HCEC 1CT (cell line): ENCODE results near the gene ANKS1B.

ENCODE experiments used
- DNase-seq: peaks from one replicate; pipeline ENCODE4 v3.0.0-alpha.2; 2017

ANKS1B gene

GRCh38 chr12:98786653-98787052, 1198.1 kb downstream of the ANKS1B start:
- no peak for DNase-seq

- DNase-seq: no peak
Measured at GRCh38 chr12:98783420-98783819, 1201.3 kb downstream of the ANKS1B start.

- DNase-seq: no peak
Measured at GRCh38 chr12:98780261-98780660, 1204.5 kb downstream of the ANKS1B start.

GRCh38 chr12:98772818-98773217, 1211.9 kb downstream of the ANKS1B start:
- DNase-seq: no peak

GRCh38 chr12:98771811-98772752, 1212.7 kb downstream of the ANKS1B start:
- no peak for DNase-seq

GRCh38 chr12:98770230-98770629, 1214.5 kb downstream of the ANKS1B start:
- DNase-seq: no peak

GRCh38 chr12:98769068-98769467, 1215.7 kb downstream of the ANKS1B start:
- no peak for DNase-seq

GRCh38 chr12:98767248-98767647, 1217.5 kb downstream of the ANKS1B start:
- DNase-seq: no peak

GRCh38 chr12:98763656-98764055, 1221.1 kb downstream of the ANKS1B start:
- no peak for DNase-seq

- DNase-seq: no peak
Measured at GRCh38 chr12:98758331-98758730, 1226.4 kb downstream of the ANKS1B start.

GRCh38 chr12:98757455-98757854, 1227.3 kb downstream of the ANKS1B start:
- no peak for DNase-seq

GRCh38 chr12:98755855-98756254, 1228.9 kb downstream of the ANKS1B start:
- DNase-seq: peak; percentile 65

- peak; percentile 37 for DNase-seq
Measured at GRCh38 chr12:98754095-98754494, 1230.6 kb downstream of the ANKS1B start.

GRCh38 chr12:98752726-98753125, 1232.0 kb downstream of the ANKS1B start:
- no peak for DNase-seq

GRCh38 chr12:98751580-98752115, 1233.1 kb downstream of the ANKS1B start:
- DNase-seq: no peak

- no peak for DNase-seq
Measured at GRCh38 chr12:98750511-98750910, 1234.2 kb downstream of the ANKS1B start.

GRCh38 chr12:98748463-98748862, 1236.3 kb downstream of the ANKS1B start:
- no peak for DNase-seq

GRCh38 chr12:98745578-98746391, 1239.0 kb downstream of the ANKS1B start:
- no peak for DNase-seq

- DNase-seq: no peak
Measured at GRCh38 chr12:98744680-98745079, 1240.1 kb downstream of the ANKS1B start.

GRCh38 chr12:98743362-98743953, 1241.3 kb downstream of the ANKS1B start:
- DNase-seq: peak; percentile 9

- DNase-seq: no peak
Measured at GRCh38 chr12:98741556-98742265, 1243.0 kb downstream of the ANKS1B start.

- no peak for DNase-seq
Measured at GRCh38 chr12:98741196-98741555, 1243.6 kb downstream of the ANKS1B start.

GRCh38 chr12:98740751-98741150, 1244.0 kb downstream of the ANKS1B start:
- DNase-seq: no peak
